HL-60 (cell line): ENCODE data around the gene DGUOK.

Source experiments
- CTCF ChIP-seq: IDR thresholded peaks from one replicate; pipeline ENCODE4 v1.5.1; 2011; ENCODE audit warnings: low read length, control low read depth, inconsistent platforms; ENCODE audit not compliant: insufficient read depth
- GABPA ChIP-seq: IDR thresholded peaks from 2 replicates; pipeline ENCODE4 v1.6.1; 2012; ENCODE audit warnings: low read depth
- POLR2AphosphoS5 ChIP-seq: IDR thresholded peaks from 2 replicates; pipeline ENCODE4 v1.6.1; 2012; ENCODE audit warnings: low read depth
- TF ChIP-seq, protein P1 (sequence below): IDR thresholded peaks from 2 replicates; pipeline ENCODE4 v1.6.1; 2012; ENCODE audit warnings: low read depth; ENCODE audit not compliant: insufficient replicate concordance

- TF ChIP-seq POLR2AphosphoS5: no peak
- TF ChIP-seq CTCF: no peak
- TF ChIP-seq, protein P1, sequence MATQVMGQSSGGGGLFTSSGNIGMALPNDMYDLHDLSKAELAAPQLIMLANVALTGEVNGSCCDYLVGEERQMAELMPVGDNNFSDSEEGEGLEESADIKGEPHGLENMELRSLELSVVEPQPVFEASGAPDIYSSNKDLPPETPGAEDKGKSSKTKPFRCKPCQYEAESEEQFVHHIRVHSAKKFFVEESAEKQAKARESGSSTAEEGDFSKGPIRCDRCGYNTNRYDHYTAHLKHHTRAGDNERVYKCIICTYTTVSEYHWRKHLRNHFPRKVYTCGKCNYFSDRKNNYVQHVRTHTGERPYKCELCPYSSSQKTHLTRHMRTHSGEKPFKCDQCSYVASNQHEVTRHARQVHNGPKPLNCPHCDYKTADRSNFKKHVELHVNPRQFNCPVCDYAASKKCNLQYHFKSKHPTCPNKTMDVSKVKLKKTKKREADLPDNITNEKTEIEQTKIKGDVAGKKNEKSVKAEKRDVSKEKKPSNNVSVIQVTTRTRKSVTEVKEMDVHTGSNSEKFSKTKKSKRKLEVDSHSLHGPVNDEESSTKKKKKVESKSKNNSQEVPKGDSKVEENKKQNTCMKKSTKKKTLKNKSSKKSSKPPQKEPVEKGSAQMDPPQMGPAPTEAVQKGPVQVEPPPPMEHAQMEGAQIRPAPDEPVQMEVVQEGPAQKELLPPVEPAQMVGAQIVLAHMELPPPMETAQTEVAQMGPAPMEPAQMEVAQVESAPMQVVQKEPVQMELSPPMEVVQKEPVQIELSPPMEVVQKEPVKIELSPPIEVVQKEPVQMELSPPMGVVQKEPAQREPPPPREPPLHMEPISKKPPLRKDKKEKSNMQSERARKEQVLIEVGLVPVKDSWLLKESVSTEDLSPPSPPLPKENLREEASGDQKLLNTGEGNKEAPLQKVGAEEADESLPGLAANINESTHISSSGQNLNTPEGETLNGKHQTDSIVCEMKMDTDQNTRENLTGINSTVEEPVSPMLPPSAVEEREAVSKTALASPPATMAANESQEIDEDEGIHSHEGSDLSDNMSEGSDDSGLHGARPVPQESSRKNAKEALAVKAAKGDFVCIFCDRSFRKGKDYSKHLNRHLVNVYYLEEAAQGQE: no peak
- no peak for TF ChIP-seq GABPA
Observed at GRCh38 chr2:73963385-73964120, 36.9 kb downstream of the DGUOK start.
